CD4-positive, alpha-beta T cell treated with Interleukin-15 for 4 hours (primary cell): ENCODE results near the gene MAMDC2.

Source experiments
- DNase-seq: peaks from one replicate; pipeline ENCODE4 v3.0.0-alpha.2; 2020; ENCODE audit warnings: low spot score

The MAMDC2 gene

GRCh38 chr9:70043689-70044489 is at the start of gene MAMDC2:
TSS of gene MAMDC2 (plus strand) at chr9:70043848. CDS start at chr9:70044198, 350 bp downstream.
- DNase-seq, result no peak

GRCh38 chr9:69995846-69996245 is 47.8 kb upstream of the MAMDC2 start:
- no peak for DNase-seq

- DNase-seq, result no peak
Measured at GRCh38 chr9:69996967-69997366, 46.7 kb upstream of the MAMDC2 start.

GRCh38 chr9:69997524-69997923 is 46.1 kb upstream of the MAMDC2 start:
- no peak for DNase-seq

GRCh38 chr9:69999315-69999714 is 44.3 kb upstream of the MAMDC2 start:
- DNase-seq, result no peak

- DNase-seq, result no peak
Measured at GRCh38 chr9:70000469-70000868, 43.2 kb upstream of the MAMDC2 start.

GRCh38 chr9:70003901-70004714 is 39.5 kb upstream of the MAMDC2 start:
- DNase-seq, result no peak

- DNase-seq, result no peak
Measured at GRCh38 chr9:70006306-70006705, 37.3 kb upstream of the MAMDC2 start.

GRCh38 chr9:70007831-70008230 is 35.8 kb upstream of the MAMDC2 start:
- no peak for DNase-seq

GRCh38 chr9:70010015-70010414 is 33.6 kb upstream of the MAMDC2 start:
- DNase-seq, result no peak

- DNase-seq, result no peak
Measured at GRCh38 chr9:70011366-70011765, 32.3 kb upstream of the MAMDC2 start.

- no peak for DNase-seq
Measured at GRCh38 chr9:70012569-70012968, 31.1 kb upstream of the MAMDC2 start.

- no peak for DNase-seq
Measured at GRCh38 chr9:70013598-70014196, 30.0 kb upstream of the MAMDC2 start.

GRCh38 chr9:70015099-70015498 is 28.5 kb upstream of the MAMDC2 start:
- no peak for DNase-seq

GRCh38 chr9:70020217-70020616 is 23.4 kb upstream of the MAMDC2 start:
- no peak for DNase-seq

- DNase-seq, result no peak
Measured at GRCh38 chr9:70020991-70021571, 22.6 kb upstream of the MAMDC2 start.

GRCh38 chr9:70028287-70028686 is 15.4 kb upstream of the MAMDC2 start:
- no peak for DNase-seq

GRCh38 chr9:70030156-70030555 is 13.5 kb upstream of the MAMDC2 start:
- DNase-seq, result no peak

GRCh38 chr9:70031141-70031545 is 12.5 kb upstream of the MAMDC2 start:
- no peak for DNase-seq

GRCh38 chr9:70034271-70034711 is 9.4 kb upstream of the MAMDC2 start:
- no peak for DNase-seq

- DNase-seq, result no peak
Measured at GRCh38 chr9:70035691-70036090, 8.0 kb upstream of the MAMDC2 start.

GRCh38 chr9:70036641-70037040 is 7.0 kb upstream of the MAMDC2 start:
- DNase-seq, result no peak
